HG03039 (cell line): ENCODE data around the gene APBA2.
"Not testable (repeated sequence)": the region's sequence is repeated elsewhere in the genome, so short reads cannot be mapped to it uniquely, and the experiment has no call there.

Source experiments
- ATAC-seq: cut with Tn5 transposase; IDR thresholded peaks from one replicate; pipeline ENCODE4 v1.9.1; 2021; ENCODE audit warnings: mild to moderate bottlenecking, moderate library complexity; ENCODE audit not compliant: unreplicated experiment

The APBA2 gene

DNA sequence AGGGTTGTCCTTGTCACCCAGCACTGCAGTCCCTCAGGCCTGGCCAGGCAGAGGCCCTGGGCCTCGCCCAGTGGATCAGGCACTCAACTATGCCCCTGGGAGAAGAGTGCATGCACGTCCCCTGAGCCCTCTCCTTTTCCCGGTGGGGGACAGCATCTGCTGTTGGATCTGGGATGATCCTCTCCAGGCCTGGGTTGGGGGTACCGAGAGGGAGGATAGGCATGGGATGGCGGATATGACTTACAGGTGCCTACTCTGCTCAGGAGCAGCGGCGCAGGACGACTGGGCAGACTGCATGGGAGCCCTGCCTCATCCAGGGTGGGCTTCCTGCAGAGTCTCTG is 9.0 kb upstream of the APBA2 start:
- no peak for ATAC-seq

DNA sequence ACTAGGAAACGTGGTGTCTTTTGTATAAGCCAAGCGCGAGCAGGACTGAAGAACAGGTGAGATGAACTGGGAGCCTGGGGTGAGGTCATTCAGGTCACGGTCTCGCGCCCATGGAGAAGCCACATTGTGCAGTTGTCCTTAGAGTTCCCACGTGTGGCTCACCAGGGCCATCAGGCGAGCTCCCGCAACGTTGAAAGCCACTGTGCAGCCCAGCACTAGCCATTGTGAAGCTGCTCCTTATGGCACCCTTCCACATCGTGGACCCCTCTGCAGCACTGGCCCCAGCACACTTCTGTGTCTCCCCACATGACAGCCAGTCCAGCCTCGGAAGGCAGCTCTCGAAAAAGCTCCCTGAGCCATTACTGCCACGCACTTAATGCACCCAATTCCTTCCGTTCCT is 7.6 kb upstream of the APBA2 start:
- ATAC-seq, result no peak

- no peak for ATAC-seq
Observed at GRCh38 chr15:28879551-28879950, 6.2 kb upstream of the APBA2 start.

- ATAC-seq, result no peak
Observed at GRCh38 chr15:28880680-28881079, 5.1 kb upstream of the APBA2 start.

- ATAC-seq, result no peak
Observed at GRCh38 chr15:28881170-28881569, 4.6 kb upstream of the APBA2 start.

DNA sequence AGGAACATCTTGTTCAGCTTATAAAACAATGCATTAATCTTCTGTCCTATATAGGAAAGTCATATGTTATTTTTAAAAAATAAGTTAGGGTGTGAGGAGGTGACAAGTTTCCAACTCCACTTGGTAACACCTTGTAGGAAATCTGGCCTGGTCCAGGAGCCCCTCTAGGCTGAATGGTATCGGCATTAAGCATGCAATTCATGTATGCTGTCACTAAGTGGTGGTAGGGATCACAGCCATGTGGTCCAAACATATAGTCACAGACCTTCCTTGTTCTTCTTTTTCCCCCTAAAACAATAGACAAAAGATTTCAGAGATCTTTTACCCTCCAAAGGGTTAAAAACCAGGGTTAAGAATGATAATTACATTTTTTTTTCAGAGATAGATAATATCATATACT is 4.2 kb upstream of the APBA2 start:
- ATAC-seq, result no peak

- no peak for ATAC-seq
Observed at GRCh38 chr15:28884151-28884940, 1.4 kb upstream of the APBA2 start.

DNA sequence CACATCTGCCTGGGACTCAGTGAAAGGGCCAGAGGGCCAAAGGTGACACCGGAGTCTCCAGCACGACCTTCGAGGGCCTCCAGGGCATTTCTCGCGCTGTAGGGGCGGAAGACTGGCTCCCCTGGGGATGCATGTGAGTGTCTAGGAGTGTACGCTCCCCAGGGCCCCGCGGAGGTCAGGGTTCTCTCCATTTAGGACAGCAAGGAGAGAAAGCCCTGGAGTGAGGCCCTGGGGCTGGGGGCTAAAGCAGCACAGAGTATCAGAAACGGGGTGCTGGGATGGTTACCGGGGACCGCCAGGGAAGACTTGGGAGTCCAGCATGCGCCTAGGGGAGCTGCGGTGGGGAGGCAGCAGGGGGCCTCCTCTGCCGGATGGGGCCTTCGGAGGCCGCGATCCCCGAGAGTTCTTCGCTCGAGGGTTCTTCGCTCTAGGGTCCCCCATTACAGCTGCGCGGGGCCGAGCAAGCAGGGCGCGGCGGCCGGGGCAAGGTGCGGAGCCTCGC is 595 bp upstream of the APBA2 start:
- no peak for ATAC-seq

DNA sequence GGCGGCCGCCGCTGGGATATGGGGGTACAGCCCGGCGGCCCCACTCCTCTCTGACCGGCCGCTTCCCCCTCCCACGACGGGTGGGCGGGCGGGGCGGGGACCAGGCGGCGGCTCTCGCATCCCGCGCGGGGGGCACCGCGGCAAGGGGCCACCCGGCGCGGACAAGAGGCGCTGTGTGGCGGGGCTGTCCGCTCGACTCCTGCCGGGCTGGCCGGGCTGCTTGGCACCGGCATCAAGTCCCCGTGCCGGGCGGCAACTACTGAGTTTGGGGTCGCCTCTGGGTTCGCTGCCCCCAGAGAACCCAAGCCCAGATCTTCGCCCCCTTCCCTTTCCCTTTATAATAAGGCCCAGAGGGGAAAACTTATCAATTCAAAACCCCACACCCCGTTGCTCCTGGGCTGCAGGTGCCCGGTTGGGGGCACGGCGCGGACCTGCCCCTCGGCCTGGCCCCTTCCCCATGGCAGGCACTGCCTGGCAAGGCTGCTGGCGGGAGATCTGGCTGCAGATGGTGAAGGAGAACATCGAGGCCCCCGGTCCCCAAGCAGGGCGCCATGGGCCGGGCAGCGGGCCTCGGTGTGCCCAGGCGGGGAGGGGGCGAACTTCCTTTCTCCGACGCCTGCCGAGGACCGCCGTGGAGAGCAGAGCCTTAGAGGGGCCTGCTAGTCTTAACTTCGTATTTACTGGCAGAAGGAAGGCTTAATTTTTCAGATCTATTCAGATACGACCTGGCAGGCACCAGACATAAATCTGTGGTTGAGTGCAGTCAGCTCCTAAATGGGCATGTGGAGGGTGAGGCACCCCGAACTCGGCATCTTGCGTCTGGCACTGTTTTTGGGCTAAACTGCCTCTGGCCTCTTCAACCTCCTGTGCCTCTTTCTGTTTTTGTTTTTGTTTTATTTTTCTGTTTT is 911 bp downstream of the APBA2 start:
- no peak for ATAC-seq

DNA sequence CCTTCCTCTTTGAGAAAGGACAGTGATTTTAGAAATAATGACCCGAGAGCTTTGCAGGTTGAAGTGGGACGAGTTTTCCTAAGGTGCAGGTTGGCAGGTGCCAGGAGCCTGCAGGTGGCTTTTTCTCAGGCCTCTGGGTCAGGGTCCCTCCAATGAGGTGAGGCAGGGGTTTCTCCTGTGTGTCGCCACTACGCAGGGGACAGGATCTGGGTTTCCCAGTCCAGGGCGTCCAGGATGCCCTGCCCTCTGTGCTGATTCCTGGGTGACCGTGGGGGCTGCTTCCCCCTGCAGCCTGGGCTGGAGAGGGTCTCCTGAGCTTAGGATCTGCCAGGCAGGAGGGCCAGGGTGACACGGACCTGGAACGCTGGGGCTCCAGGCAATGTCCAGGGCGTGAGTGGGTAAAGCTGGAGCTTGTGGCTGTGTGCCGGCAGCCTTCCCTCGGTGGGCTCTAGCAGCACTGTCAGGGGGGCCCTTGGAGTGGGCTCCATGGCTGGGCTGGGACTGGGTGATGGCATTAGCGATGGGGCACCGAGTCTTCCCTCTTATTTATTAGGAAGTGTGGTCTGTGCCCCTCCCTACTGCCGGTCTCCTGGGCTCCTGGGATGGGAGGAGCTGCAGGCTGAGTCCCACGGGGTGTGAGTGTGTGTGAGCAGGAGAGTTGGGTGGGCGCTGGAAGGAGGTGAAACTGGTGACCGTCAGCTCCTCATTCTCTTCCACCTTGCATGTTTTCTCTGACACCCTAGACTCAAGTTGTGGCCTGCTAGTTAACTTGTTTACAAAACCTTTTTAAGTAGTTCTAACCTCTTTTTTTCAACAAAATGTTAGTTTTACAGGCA is 1.8 kb downstream of the APBA2 start:
- no peak for ATAC-seq

- no peak for ATAC-seq
Observed at GRCh38 chr15:28888302-28888894, 2.6 kb downstream of the APBA2 start.

- no peak for ATAC-seq
Observed at GRCh38 chr15:28888900-28889299, 3.1 kb downstream of the APBA2 start.

DNA sequence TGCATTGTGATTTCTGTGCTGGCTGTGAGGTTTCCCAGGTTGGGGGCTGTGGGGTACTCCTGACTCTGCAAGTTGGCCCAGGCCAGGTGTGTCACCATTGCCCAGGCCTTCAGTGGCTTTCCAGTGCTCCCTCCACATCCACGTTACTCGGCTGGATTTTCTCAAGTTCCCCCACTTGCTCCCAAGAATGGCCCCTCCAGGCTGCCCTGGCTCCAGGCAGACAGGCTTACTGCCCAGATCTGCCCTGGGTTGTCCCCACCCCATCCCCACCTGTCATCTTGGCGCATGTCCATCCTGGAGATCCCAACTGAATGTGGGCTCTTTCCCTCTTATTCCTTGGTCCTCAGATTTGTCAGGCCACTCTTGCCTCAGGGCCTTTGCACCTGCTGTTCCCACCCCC is 3.6 kb downstream of the APBA2 start:
- no peak for ATAC-seq

GRCh38 chr15:28889871-28890270 is 4.1 kb downstream of the APBA2 start:
- not testable (repeated sequence) for ATAC-seq

GRCh38 chr15:28890291-28890690 is 4.5 kb downstream of the APBA2 start:
- ATAC-seq, result not testable (repeated sequence)

DNA sequence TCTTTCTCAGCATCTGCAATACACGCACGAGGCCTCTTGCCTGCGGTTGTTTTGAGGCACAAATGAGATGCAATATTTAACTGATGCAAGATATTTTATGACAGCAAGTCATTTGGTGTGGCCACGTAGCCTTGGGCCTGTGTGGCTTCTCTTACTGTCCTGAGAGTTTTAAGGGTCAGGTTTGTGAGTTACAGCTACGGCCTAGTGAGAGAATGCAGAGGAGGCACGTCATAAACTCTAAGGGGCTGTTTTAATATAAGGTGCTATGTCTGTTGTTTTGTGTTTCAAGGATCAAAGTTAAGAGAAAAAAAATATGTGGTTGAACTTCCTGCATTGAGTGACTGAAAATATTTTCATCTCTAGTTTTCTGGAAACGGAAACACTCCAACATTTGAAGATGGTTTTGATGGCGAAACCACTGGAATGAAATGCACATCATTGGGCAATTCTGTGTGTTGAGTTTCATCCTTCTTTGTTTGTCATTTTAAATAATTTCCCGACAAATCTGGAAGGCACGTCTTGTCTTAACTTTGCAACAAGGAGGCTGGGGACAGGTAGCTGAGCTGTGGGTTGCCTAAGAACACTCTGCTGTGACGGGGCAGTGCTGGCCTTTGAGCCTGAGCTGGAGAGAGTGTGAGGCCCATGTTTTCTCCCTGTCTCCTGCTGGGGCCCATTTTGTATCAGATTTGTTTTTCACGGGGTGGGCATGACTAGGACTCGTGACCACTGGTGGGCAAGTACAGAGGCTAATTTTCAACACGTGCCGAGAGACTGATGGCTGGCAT is 5.1 kb downstream of the APBA2 start:
- ATAC-seq, result no peak

DNA sequence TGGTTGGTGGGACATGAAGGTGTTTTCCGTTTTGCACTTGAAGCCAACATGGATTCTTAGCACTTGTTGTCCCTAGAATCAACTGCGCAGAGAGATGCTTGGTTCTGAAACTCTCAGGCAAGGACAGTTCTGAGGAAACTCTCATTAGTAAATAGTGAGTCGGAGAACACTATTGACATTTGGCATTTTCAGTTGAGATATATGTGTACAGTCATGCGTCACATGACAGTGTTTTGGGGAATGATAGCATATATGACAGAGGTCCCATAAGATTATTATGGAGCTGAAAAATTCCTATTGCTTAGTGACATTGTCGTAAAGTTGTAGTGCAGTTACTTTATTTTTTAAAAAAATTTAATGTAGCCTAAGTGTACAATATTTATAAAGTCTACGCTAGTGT is 5.8 kb downstream of the APBA2 start:
- ATAC-seq, result no peak

DNA sequence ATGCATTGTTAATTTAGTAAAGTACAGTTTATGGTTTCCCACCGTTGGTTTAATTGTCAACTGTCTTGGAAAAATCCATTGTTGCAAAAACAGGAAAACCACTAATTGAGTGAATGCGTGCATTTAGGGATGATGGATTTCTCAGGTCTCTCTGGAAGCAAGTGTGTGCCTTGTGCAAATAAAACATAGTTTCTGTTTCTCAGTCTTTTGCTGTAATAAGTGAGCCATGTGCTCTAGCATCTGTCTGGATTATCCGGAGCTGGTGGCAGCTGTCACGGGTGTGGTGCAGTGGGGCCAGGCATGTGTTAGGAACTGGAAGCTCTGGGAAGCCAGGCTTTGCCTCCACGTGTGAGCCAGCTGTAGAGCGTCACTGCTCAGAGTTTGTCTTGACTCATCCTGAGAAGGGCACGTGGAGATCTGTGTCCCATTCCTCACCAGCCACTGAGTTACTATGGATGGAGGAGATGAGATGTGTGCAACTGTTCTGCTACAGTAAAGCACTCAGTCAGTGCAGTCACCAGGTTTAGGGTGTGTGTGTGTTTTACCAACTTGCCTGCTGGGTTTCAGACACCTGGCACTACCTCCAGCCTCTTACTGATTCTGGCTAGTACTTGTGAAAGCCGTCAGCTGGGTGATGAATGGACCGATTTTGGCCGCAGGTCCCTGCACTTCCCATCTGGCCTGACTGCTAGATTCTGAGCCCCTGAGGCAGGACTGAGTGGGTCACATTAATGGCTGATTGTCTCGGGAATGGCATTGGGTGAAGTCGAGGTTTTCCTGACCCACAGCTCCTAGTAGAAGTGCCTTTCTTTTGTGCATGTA is 7.2 kb downstream of the APBA2 start:
- ATAC-seq, result no peak

GRCh38 chr15:28894631-28895030 is 8.9 kb downstream of the APBA2 start:
- no peak for ATAC-seq
